Hepatocyte (in vitro differentiated cells): ENCODE measurements around the gene AUNIP. TPM values are rescaled to one million over a fixed set of nuclear protein-coding genes. Genes with fewer than 3 reads are reported as not detected.
A peak's percentile ranks its signal among the peaks of the same experiment; 100 is the strongest.

Source experiments
- DNase-seq: peaks from one replicate; pipeline ENCODE4 v3.0.0-alpha.2; 2016; ENCODE audit warnings: low spot score
- H2AFZ ChIP-seq: fragments of 200-600 bp; sonication (generic); 2 replicates; pipeline ENCODE4 v1.6.0; 2016; ENCODE audit warnings: antibody characterized with exemption, mild to moderate bottlenecking
- H3K27ac ChIP-seq: fragments of 200-600 bp; sonication (generic); 2 replicates; pipeline ENCODE4 v1.5.1; 2016; ENCODE audit warnings: mild to moderate bottlenecking
- H3K27me3 ChIP-seq: fragments of 200-600 bp; sonication (generic); 2 replicates; pipeline ENCODE4 v1.6.1; 2016
- H3K36me3 ChIP-seq: fragments of 200-600 bp; sonication (generic); replicated peaks from 2 replicates; pipeline ENCODE4 v1.5.1; 2016; ENCODE audit warnings: low read depth; ENCODE audit not compliant: insufficient read depth
- H3K4me1 ChIP-seq: fragments of 200-600 bp; sonication (generic); 2 replicates; pipeline ENCODE4 v1.5.1; 2016; ENCODE audit warnings: mild to moderate bottlenecking, moderate library complexity; ENCODE audit not compliant: insufficient read depth
- H3K4me2 ChIP-seq: fragments of 200-600 bp; sonication (generic); 2 replicates; pipeline ENCODE4 v1.6.0; 2016
- H3K4me3 ChIP-seq: fragments of 200-600 bp; sonication (generic); 2 replicates; pipeline ENCODE4 v1.5.1; 2016; ENCODE audit warnings: mild to moderate bottlenecking
- H3K79me2 ChIP-seq: fragments of 200-600 bp; sonication (generic); 2 replicates; pipeline ENCODE4 v1.6.0; 2017; ENCODE audit warnings: mild to moderate bottlenecking
- H3K9me2 ChIP-seq: fragments of 200-600 bp; sonication (generic); replicated peaks from 2 replicates; pipeline ENCODE4 v1.6.0; 2017; ENCODE audit warnings: mild to moderate bottlenecking; ENCODE audit not compliant: insufficient read depth
- H3K9me3 ChIP-seq: fragments of 200-600 bp; sonication (generic); 2 replicates; pipeline ENCODE4 v1.5.1; 2016; ENCODE audit warnings: low read depth, mild to moderate bottlenecking
- H4K20me1 ChIP-seq: fragments of 200-600 bp; sonication (generic); 2 replicates; pipeline ENCODE4 v1.6.0; 2016; ENCODE audit warnings: mild to moderate bottlenecking; ENCODE audit not compliant: insufficient read depth, poor library complexity, severe bottlenecking
- CTCF ChIP-seq: fragments of 200-600 bp; sonication (generic); IDR thresholded peaks from 2 replicates; pipeline ENCODE4 v1.5.1; 2016; ENCODE audit warnings: antibody characterized with exemption, mild to moderate bottlenecking; ENCODE audit not compliant: poor library complexity
- EZH2 ChIP-seq: fragments of 200-600 bp; sonication (generic); IDR thresholded peaks from 2 replicates; pipeline ENCODE4 v1.6.1; 2016; ENCODE audit warnings: antibody characterized with exemption, mild to moderate bottlenecking, borderline replicate concordance
- EZH2phosphoT487 ChIP-seq: fragments of 200-600 bp; sonication (generic); IDR thresholded peaks from one replicate; pipeline ENCODE4 v1.6.1; 2018; ENCODE audit warnings: antibody characterized with exemption, mild to moderate bottlenecking, low read depth, moderate library complexity; ENCODE audit not compliant: unreplicated experiment, severe bottlenecking
- WGBS: methylation state at CpG from one replicate; pipeline ENCODE4 v1.1.6; 2016; ENCODE audit warnings: low lambda C conversion rate; ENCODE audit errors: missing lambda C conversion rate; 5-methylcytosine and 5-hydroxymethylcytosine counted together
- polyA plus RNA-seq: library from polyadenylated mRNA; unstranded; fragments of >200 nt; fragmentation: Nextera tagmentation; extraction: Ambion mirVana; gene quantifications from 2 replicates; pipeline ENCODE4 v1.2.1, GENCODE V29; 2016
- total RNA-seq: library from RNA; depleted of rRNA; stranded (reverse); fragments of >200 nt; gene quantifications from 2 replicates; pipeline ENCODE4 v1.2.3, GENCODE V29; 2014

Gene AUNIP
- total and polyA plus RNA-seq, 2 experiments from 2014 or later = 0.41 to 1.3 TPM

GRCh38 chr1:25804244-25804963 is 54.9 kb downstream of the AUNIP start:
- no peak for DNase-seq
- Histone ChIP-seq H4K20me1 (no peaks in the 10 kb centered on the region), H3K9me3 (no peaks in the 10 kb centered on the region), H3K4me3 (no peak overlapping the region), H3K4me2 (no peak overlapping the region), H3K79me2 (peaks cover 30% of the 10 kb centered on the region), H2AFZ (no peak overlapping the region), H3K4me1 (peaks cover 15% of the 10 kb centered on the region), H3K27ac (no peak overlapping the region), H3K27me3 (no peaks in the 10 kb centered on the region), H3K9me2 (no peaks in the 10 kb centered on the region), H3K36me3 (no peaks in the 10 kb centered on the region)
- no peak for TF ChIP-seq EZH2phosphoT487
- TF ChIP-seq EZH2 = no peak
- no peak for TF ChIP-seq CTCF
- 90% methylated on average over 7 of the region's 10 CpGs for WGBS

- no peaks in the 10 kb centered on the region for H4K20me1 ChIP-seq
- 91% methylated on average over 1 of the region's 1 CpG for WGBS
- H2AFZ ChIP-seq = no peak overlapping the region
- no peaks in the 10 kb centered on the region for H3K9me2 ChIP-seq
- no peaks in the 10 kb centered on the region for H3K27me3 ChIP-seq
- no peak for DNase-seq
- no peaks in the 10 kb centered on the region for H3K9me3 ChIP-seq
- H3K4me3 ChIP-seq = no peak overlapping the region
- H3K27ac ChIP-seq = no peak overlapping the region
- H3K4me1 ChIP-seq = peaks cover 20% of the 10 kb centered on the region
- peak overlapping the region; percentile 42 for H3K4me2 ChIP-seq
- peaks cover 30% of the 10 kb centered on the region for H3K79me2 ChIP-seq
- TF ChIP-seq EZH2phosphoT487 (no peak), EZH2 (no peak)
- no peaks in the 10 kb centered on the region for H3K36me3 ChIP-seq
Measured at GRCh38 chr1:25803368-25803767, 55.9 kb downstream of the AUNIP start.

- no peaks in the 10 kb centered on the region for H4K20me1 ChIP-seq
- no peaks in the 10 kb centered on the region for H3K36me3 ChIP-seq
- no peak for DNase-seq
- H3K4me3 ChIP-seq = no peak overlapping the region
- 70% methylated on average over 6 of the region's 6 CpGs for WGBS
- no peaks in the 10 kb centered on the region for H3K9me2 ChIP-seq
- no peak for TF ChIP-seq CTCF
- TF ChIP-seq EZH2phosphoT487 = no peak
- no peak overlapping the region for H3K27ac ChIP-seq
- H3K79me2 ChIP-seq = peaks cover 30% of the 10 kb centered on the region
- no peak overlapping the region for H2AFZ ChIP-seq
- peaks cover 20% of the 10 kb centered on the region for H3K4me1 ChIP-seq
- peak overlapping the region; percentile 42 for H3K4me2 ChIP-seq
- no peaks in the 10 kb centered on the region for H3K9me3 ChIP-seq
- H3K27me3 ChIP-seq = no peaks in the 10 kb centered on the region
Measured at GRCh38 chr1:25802915-25803314, 56.3 kb downstream of the AUNIP start.

- Histone ChIP-seq H3K4me3 (peak overlapping the region; percentile 77), H3K27ac (peak overlapping the region; percentile 16), H3K4me1 (peaks cover 25% of the 10 kb centered on the region), H3K9me3 (no peaks in the 10 kb centered on the region), H3K4me2 (peak overlapping the region; percentile 93), H3K79me2 (peaks cover 30% of the 10 kb centered on the region), H4K20me1 (no peaks in the 10 kb centered on the region), H3K9me2 (no peaks in the 10 kb centered on the region), H3K36me3 (no peaks in the 10 kb centered on the region), H2AFZ (peak overlapping the region; percentile 71), H3K27me3 (no peaks in the 10 kb centered on the region)
- DNase-seq = no peak
- no peak for TF ChIP-seq CTCF
- TF ChIP-seq EZH2phosphoT487 = no peak
- TF ChIP-seq EZH2 = no peak
- 65% methylated on average over 15 of the region's 15 CpGs for WGBS
Measured at GRCh38 chr1:25800703-25801377, 58.4 kb downstream of the AUNIP start.
